ENCODE data around the gene GMNN.
A peak's percentile ranks its signal among the peaks of the same experiment; 100 is the strongest.

Gene GMNN

GRCh38 chr6:24818346-24818745 lies 43.6 kb downstream of the GMNN start:
- DNase-seq = no peak

DNA sequence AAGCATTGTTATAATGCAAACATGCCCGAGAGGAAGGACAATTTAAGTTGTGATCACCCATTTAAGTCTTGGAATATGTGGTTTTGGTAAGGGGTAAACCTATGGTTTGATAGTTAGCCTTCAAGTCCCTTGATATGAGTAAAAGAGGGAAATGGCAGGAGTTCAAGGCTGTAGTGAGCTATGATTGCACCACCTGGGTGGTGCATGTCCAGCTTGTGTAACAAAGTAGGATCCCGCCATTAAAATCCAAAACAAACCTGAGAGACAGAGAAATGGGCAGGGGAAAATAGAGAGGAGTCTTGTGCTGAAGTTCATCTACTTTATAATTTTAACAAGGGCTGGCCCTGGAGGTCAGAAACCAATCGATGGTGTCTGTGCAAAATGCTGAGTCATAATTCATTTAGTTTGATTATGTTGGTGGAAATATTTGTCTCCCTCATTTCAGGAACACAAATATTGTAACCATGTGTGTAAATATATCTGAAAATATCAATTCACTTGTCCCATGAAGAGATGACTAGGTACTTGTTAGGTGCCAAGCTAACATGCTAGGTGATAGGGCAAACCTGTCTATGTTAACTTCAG lies 47.2 kb downstream of the GMNN start:
- DNase-seq = no peak

DNA sequence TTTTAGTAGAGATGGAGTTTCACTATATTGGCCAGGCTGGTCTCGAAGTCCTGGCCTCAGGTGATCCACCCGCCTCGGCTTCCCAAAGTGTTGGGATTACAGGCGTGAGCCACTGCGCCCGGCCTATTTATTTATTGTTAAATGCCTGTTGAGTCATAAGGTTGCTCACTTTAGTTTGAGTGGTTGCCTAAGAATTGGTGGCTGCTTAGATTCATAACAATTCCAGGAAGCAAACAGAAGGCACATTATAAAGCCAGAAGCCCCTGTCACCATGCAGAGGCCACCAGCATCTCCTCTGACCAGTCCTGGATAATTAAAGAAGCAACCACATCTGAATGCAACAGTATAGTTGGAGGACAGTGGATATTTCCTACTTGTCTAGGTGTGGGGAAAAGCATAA lies 48.0 kb downstream of the GMNN start:
- no peak for DNase-seq

GRCh38 chr6:24823185-24823584 lies 48.4 kb downstream of the GMNN start:
- DNase-seq = no peak

DNA sequence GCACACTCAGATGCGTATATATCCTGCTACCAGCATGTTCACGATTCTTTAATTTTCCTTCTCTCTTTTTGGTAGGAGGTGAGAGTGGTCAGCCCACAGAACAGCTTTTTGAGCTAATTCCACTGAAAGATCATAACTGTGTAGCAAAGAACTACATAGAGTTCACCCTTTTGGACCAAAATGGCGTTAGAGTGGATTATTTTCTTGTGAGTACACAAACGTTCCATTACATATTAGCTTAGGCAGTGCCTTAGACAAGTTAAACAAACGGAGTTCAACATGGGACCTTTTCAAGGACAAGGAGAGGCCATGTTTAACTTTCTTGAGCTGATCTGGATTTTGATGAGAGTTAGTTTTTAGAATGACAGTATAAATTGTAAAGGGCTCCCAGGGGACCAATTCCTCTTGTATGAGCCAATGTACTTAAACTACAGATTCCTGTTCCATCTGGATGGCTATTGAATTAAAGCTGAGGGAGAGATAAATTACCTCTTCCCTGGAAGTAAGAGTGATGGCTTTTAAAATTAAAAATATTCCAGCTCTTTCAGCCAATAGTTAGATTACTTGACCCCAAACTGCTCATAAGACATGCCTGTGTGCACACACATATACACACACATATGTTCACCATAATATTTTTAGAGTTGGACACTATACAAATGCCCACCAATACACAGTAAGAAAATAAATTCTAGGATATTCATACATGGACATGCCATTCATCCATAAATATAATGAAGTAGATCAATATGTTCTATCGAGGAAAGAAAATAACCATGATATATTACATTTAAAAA lies 49.6 kb downstream of the GMNN start:
- no peak for DNase-seq

DNA sequence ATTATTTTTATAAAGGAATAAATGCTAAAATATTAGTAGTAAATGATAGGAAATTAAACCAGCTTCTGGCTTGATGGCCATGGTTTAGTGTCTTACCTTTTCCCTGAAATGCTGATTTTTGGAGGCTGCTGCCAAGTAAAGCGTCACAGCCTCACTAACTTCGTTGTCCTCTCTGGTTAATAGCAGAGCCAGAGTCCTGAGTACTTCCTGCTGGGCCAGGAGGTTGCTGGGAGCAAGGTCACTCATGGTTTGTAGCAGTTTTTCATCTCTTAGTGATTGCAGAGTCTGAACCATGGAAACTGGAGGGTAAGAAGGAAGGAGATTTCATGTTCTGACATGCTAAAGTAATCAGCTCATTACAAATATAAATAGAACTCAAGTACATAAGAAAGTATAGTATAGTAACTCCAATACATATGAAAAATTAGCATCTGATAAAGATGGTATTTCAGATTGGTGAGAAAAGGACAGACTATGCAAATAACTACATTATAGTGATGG lies 50.4 kb downstream of the GMNN start:
- DNase-seq = no peak

GRCh38 chr6:24827162-24827561 lies 52.4 kb downstream of the GMNN start:
- DNase-seq = no peak

DNA sequence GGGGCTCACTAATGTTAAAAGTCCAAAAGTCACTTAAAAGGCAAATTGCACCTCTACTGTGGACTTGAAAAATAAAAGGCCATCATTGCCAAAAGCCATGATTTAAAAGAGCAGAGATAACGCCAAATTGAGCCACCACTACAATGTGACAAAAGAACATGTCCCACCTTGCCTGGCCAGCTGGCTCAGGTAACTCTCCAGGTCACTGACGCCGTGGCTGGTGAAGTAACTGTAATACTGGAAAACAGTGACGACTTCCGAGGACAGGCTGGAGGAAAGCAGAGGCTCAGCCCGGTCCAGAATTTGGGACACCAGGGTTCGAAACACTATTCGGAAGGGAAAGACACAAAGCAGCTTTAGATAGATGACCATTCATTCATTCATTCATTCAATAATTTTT lies 53.2 kb downstream of the GMNN start:
- DNase-seq = no peak

DNA sequence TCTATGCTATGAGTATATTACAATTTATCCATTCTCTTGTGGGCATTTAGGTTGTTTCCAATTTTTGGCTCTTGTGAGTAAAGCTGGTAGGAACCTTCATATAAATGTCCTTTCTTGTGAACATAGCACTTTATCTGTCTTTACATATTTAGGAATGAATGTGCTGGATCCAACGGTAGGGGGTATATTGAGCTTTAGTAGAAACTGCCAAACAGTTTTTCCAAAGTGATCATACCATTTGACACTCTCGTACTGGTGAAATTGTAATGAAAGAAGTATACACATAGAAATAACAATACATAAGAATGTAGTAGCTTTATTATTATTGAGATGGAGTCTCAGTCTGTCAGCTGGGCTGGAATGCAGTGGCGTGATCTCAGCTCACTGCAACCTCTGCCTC lies 54.9 kb downstream of the GMNN start:
- no peak for DNase-seq

DNA sequence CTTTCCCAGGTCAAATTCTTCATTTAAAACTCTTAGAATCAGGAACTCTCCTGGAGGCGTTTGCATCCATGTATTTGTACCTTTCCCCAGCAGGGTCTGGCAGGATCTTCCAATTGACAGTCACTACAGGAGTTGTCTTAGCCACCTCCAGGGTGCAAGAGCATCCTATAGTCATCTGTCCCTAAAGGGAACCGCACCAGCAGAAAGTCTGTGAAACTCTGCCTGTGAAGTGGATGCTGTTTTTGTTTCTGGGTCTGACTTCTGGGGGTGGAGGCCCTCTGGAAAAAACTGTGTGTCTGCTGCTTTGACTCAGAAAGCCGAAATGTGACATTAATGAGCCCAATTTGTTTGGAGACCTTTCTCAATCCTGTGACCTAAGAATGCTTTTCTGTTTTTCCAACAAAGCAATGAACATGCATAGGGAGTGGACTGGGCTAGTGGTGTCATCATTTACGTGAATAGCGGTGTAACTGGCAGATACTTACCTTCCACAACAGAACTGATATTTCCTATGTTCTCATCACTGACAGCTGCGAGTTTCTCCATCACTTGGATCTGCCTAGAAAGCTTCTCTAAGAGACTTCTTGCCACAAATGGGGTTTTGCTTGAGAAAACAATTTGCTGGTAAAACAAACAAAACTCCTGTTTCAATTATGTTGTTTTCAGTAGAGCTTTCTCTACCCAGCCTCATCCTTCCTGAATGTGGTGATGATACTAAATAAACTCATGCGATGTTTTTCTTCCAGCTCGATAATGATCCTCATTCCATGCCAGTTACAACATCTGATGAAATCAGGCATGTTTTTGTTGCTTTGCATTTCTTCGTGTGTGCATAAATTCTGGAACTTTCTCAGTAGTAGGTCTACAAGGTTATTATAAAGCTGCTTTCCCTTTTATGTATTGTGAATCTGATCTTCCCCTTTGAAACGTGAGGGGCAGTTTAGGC lies 57.3 kb downstream of the GMNN start:
- peak; percentile 38 for DNase-seq

DNA sequence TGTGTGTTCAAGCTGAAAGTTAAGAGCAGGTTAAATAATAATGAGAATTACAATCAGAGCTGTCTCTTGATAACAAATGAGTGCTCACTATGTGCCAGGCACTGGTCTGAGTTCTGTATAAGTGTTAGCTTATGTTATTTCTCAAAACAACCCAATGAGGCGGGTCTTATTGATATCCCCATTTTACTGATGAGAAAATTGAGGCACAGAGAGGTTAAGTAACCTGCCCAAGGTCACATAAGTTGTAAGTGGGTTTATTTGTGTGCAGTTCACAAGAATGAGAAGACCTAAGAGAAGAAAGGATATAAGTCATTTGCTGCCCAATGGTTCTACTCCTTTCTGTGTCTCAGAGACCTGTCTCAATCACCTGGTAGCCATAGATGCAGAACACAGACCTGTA lies 58.1 kb downstream of the GMNN start:
- DNase-seq = no peak

DNA sequence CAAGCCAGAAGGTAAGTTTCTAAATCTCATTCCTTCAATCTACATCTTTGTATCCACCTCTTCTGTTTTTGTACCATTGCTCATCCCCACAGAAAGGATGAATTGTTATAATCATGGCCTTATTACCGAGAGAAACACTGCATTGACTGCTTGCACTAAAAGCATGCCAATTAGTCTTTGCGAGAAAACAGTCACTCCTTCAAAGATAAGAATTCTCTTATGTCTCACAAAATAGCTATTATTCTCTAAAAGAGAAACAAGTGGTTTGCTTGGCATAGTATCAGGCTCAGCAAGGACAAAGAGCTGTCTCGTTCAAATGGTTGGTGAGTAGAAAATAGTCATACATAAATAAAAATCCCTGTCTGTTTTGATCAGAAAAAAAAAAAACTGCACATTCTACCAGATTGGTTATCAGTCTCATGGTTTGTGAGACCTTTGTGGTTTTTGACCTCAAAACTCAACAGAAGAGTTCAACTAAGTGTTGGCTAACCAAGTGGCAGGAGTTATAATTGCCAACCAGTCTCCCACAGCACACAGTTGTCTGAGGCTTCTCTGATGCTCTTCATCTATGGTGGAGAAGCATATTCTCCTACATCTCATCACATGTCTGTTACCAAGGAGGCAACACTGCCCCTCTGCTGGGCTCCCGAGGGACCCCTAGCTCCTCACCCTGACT lies 59.1 kb downstream of the GMNN start:
- no peak for DNase-seq

All from activated CD4-positive, alpha-beta T cell treated with anti-CD3 and anti-CD28 coated beads for 48 hours (primary cell).